HL-60 (cell line): ENCODE measurements around the gene NPSR1.

Experiments used
- DNase-seq, 2 experiments: peaks; one replicate each; pipeline ENCODE4 v3.0.0-alpha.2; 2010 to 2020; ENCODE audit warnings: low read depth in 1 of 2, low spot score in 1 of 2
- H3K27ac ChIP-seq: fragments of 250-450 bp; sonication (Bioruptor Pico); replicated peaks from 2 replicates; pipeline ENCODE4 v1.5.1; 2020; ENCODE audit warnings: mild to moderate bottlenecking, moderate library complexity
- H3K27me3 ChIP-seq: fragments of 250-450 bp; sonication (Bioruptor Pico); 2 replicates; pipeline ENCODE4 v1.5.1; 2021; ENCODE audit warnings: mild to moderate bottlenecking, moderate library complexity; ENCODE audit not compliant: insufficient read depth, poor library complexity, severe bottlenecking
- H3K4me3 ChIP-seq: replicated peaks from 2 replicates; pipeline ENCODE4 v1.5.1; 2011; ENCODE audit warnings: mild to moderate bottlenecking, control low read depth, low read length; ENCODE audit not compliant: insufficient read depth
- GABPA ChIP-seq: IDR thresholded peaks from 2 replicates; pipeline ENCODE4 v1.6.1; 2012; ENCODE audit warnings: low read depth
- POLR2AphosphoS5 ChIP-seq: IDR thresholded peaks from 2 replicates; pipeline ENCODE4 v1.6.1; 2012; ENCODE audit warnings: low read depth
- SPI1 ChIP-seq: IDR thresholded peaks from 2 replicates; pipeline ENCODE4 v1.6.1; 2012; ENCODE audit warnings: low read depth, mild to moderate bottlenecking, borderline replicate concordance
- TF ChIP-seq, protein P1 (sequence below): IDR thresholded peaks from 2 replicates; pipeline ENCODE4 v1.6.1; 2012; ENCODE audit warnings: low read depth; ENCODE audit not compliant: insufficient replicate concordance
- TF ChIP-seq, protein P2 (sequence below): IDR thresholded peaks from one replicate; pipeline ENCODE4 v1.5.1; 2011; ENCODE audit warnings: low read length, control low read depth, inconsistent platforms; ENCODE audit not compliant: insufficient read depth

Gene NPSR1

DNA sequence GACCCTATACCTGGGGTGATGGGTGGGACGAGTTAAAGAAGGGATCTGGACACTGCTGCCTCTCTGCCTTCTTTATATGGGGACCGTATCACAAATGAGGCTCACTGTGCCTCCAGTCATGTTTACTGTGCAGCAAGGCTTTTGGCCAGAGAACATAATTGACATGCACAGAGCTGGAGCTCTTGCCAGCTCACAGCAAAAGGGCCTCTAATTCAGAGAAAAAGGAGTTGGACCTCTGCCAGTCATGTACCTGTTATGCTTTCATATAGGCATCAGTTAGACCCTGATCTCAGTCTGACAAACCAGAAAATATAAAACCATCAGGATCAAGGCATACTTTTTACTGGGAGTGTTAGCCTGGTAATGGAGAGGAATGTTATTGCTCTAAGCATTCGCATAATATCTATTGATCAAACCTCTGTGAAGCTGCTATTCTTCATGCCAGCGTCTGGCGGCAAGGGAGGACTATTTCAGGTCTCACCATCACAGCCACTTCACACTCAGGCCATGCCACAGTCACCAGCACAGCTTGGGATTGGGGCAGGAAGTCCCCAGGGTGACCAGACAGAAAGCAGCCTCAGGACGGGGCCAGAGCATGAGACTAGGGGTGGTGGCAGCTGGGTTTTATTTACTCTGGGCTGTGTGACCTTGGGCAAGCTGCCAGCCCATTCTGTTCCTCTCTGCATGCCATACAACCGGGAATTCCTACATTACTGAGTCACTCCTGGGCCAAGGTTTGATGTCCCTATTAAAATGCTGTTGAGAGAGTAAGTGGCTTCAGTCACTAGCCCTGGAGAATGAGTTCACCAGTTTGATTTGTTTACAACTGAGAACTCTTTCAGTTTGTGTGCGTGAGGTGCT lies 90.1 kb downstream of the NPSR1 start:
- Histone ChIP-seq H3K4me3 (no peak overlapping the region), H3K27me3 (no peaks in the 10 kb centered on the region), H3K27ac (no peak overlapping the region)
- no peak for DNase-seq
- no peak for TF ChIP-seq SPI1
- TF ChIP-seq POLR2AphosphoS5: no peak
- TF ChIP-seq GABPA: no peak
- TF ChIP-seq, protein P1, sequence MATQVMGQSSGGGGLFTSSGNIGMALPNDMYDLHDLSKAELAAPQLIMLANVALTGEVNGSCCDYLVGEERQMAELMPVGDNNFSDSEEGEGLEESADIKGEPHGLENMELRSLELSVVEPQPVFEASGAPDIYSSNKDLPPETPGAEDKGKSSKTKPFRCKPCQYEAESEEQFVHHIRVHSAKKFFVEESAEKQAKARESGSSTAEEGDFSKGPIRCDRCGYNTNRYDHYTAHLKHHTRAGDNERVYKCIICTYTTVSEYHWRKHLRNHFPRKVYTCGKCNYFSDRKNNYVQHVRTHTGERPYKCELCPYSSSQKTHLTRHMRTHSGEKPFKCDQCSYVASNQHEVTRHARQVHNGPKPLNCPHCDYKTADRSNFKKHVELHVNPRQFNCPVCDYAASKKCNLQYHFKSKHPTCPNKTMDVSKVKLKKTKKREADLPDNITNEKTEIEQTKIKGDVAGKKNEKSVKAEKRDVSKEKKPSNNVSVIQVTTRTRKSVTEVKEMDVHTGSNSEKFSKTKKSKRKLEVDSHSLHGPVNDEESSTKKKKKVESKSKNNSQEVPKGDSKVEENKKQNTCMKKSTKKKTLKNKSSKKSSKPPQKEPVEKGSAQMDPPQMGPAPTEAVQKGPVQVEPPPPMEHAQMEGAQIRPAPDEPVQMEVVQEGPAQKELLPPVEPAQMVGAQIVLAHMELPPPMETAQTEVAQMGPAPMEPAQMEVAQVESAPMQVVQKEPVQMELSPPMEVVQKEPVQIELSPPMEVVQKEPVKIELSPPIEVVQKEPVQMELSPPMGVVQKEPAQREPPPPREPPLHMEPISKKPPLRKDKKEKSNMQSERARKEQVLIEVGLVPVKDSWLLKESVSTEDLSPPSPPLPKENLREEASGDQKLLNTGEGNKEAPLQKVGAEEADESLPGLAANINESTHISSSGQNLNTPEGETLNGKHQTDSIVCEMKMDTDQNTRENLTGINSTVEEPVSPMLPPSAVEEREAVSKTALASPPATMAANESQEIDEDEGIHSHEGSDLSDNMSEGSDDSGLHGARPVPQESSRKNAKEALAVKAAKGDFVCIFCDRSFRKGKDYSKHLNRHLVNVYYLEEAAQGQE: no peak

DNA sequence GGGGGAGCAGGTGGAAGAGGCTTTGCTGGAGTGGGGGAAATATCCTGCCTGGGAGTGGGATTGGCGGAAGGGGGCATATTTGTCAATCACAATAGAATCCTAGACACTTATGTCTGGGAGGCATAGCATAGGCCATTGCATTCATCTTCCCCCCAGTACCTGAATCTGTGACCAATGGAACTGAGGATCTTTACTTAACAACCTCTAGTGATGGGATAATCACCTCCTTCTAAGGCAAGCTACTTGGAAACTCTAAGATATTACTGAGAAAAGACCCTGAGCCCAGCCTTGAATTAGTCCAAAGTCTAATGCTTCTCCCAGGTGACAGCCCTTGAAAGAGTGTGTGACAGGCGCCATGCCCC lies 90.7 kb downstream of the NPSR1 start:
- H3K27me3 ChIP-seq: no peaks in the 10 kb centered on the region
- no peak overlapping the region for H3K27ac ChIP-seq
- no peak for DNase-seq
- TF ChIP-seq GABPA (no peak), POLR2AphosphoS5 (no peak), SPI1 (no peak)
- TF ChIP-seq, protein P1: no peak
- TF ChIP-seq, protein P2, sequence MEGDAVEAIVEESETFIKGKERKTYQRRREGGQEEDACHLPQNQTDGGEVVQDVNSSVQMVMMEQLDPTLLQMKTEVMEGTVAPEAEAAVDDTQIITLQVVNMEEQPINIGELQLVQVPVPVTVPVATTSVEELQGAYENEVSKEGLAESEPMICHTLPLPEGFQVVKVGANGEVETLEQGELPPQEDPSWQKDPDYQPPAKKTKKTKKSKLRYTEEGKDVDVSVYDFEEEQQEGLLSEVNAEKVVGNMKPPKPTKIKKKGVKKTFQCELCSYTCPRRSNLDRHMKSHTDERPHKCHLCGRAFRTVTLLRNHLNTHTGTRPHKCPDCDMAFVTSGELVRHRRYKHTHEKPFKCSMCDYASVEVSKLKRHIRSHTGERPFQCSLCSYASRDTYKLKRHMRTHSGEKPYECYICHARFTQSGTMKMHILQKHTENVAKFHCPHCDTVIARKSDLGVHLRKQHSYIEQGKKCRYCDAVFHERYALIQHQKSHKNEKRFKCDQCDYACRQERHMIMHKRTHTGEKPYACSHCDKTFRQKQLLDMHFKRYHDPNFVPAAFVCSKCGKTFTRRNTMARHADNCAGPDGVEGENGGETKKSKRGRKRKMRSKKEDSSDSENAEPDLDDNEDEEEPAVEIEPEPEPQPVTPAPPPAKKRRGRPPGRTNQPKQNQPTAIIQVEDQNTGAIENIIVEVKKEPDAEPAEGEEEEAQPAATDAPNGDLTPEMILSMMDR: no peak
- H3K4me3 ChIP-seq: no peak overlapping the region

DNA sequence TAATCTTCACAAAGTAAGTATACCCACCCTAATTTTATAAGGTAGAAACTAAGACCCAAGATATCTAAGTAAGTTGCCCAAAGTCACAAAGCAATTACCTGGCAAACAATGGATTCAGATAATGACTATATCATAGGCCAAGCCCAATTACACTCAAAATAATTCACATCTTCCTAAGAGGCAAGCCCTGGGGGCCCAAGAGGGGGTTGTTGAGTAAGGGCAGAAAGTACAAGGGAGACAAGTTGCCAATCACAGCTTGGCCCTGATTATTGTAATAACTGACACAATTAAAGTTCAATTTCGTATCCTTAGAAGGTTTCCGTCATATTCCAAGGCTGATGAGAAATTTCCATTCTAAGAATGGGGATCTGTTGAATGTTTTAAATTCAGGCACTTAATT lies 91.4 kb downstream of the NPSR1 start:
- no peak overlapping the region for H3K4me3 ChIP-seq
- no peak for DNase-seq
- no peak overlapping the region for H3K27ac ChIP-seq
- TF ChIP-seq GABPA: no peak
- TF ChIP-seq SPI1: no peak
- TF ChIP-seq, protein P1: no peak
- TF ChIP-seq, protein P2: no peak
- no peak for TF ChIP-seq POLR2AphosphoS5
- no peaks in the 10 kb centered on the region for H3K27me3 ChIP-seq
